OCI-LY7 (cell line): ENCODE measurements around the gene QSER1. TPM values are rescaled to one million over a fixed set of nuclear protein-coding genes. Genes with fewer than 3 reads are reported as not detected.

Experiments used
- BruUV-seq: library from RNA; stranded (reverse); fragments of 400-500 nt; replicated peaks from 2 replicates; lab custom pipeline; 2021; lab: Mats Ljungman, UMichigan
- CTCF ChIA-PET: fragments of 300-600 bp; sonication (Branson Sonifier 250); formaldehyde crosslinking; loops from one replicate; lab custom pipeline; 2022; ENCODE audit warnings: antibody characterized with exemption; ENCODE audit not compliant: unreplicated experiment; lab: Charles Lee
- POLR2A ChIA-PET: fragments of 300-600 bp; sonication (Branson Sonifier 250); formaldehyde crosslinking; loops from one replicate; lab custom pipeline; 2022; ENCODE audit warnings: antibody characterized with exemption; lab: Charles Lee
- DNase-seq: peaks from one replicate; pipeline ENCODE4 v3.0.0-alpha.2; 2015; ENCODE audit warnings: low spot score
- H2AFZ ChIP-seq: fragments of 200-600 bp; sonication (generic), shearing (Covaris generic); 2 replicates; pipeline ENCODE4 v1.6.1; 2014; ENCODE audit warnings: mild to moderate bottlenecking, antibody characterized with exemption, low read length, moderate library complexity
- H3K27ac ChIP-seq: fragments of 200-600 bp; sonication (generic); 2 replicates; pipeline ENCODE4 v1.5.1; 2014; ENCODE audit warnings: mixed run types, low read depth, mild to moderate bottlenecking, moderate library complexity, low read length, inconsistent platforms; ENCODE audit not compliant: poor library complexity, severe bottlenecking
- H3K36me3 ChIP-seq: fragments of 200-600 bp; sonication (generic); 2 replicates; pipeline ENCODE4 v1.6.1; 2014; ENCODE audit warnings: mild to moderate bottlenecking, antibody characterized with exemption, low read length, moderate library complexity, mixed read lengths; ENCODE audit not compliant: insufficient read depth
- H3K4me1 ChIP-seq: fragments of 200-600 bp; sonication (generic); 2 replicates; pipeline ENCODE4 v1.5.1; 2014; ENCODE audit warnings: mild to moderate bottlenecking, low read length; ENCODE audit not compliant: insufficient read depth, poor library complexity, severe bottlenecking
- H3K4me2 ChIP-seq: fragments of 200-600 bp; sonication (generic); 2 replicates; pipeline ENCODE4 v1.6.1; 2014; ENCODE audit warnings: mild to moderate bottlenecking, low read length
- H3K4me3 ChIP-seq: fragments of 200-600 bp; sonication (generic); 2 replicates; pipeline ENCODE4 v1.5.1; 2014; ENCODE audit warnings: mild to moderate bottlenecking, low read depth, low read length; ENCODE audit not compliant: poor library complexity, severe bottlenecking
- H3K79me2 ChIP-seq: fragments of 200-600 bp; sonication (generic); 2 replicates; pipeline ENCODE4 v1.6.1; 2016; ENCODE audit warnings: low read depth, mild to moderate bottlenecking, low read length, moderate library complexity, mixed read lengths; ENCODE audit not compliant: insufficient read depth
- H3K9me2 ChIP-seq: fragments of 200-600 bp; sonication (generic); 2 replicates; pipeline ENCODE4 v1.6.1; 2016; ENCODE audit warnings: mild to moderate bottlenecking, low read length, mixed read lengths; ENCODE audit not compliant: insufficient read depth
- H3K9me3 ChIP-seq: fragments of 200-600 bp; sonication (generic); 2 replicates; pipeline ENCODE4 v1.6.1; 2014; ENCODE audit warnings: mild to moderate bottlenecking, mixed run types, low read length, mixed read lengths
- H4K20me1 ChIP-seq: fragments of 200-600 bp; sonication (generic); 2 replicates; pipeline ENCODE4 v1.6.1; 2014; ENCODE audit warnings: mild to moderate bottlenecking, antibody characterized with exemption, low read length, moderate library complexity, mixed read lengths; ENCODE audit not compliant: insufficient read depth
- CTCF ChIP-seq: fragments of 200-600 bp; sonication (generic); conservative IDR thresholded peaks from 2 replicates; pipeline ENCODE4 v1.5.1; 2014; ENCODE audit warnings: mild to moderate bottlenecking, antibody characterized with exemption, low read length, moderate library complexity, mixed read lengths
- EZH2phosphoT487 ChIP-seq: fragments of 200-600 bp; sonication (generic); IDR thresholded peaks from 2 replicates; pipeline ENCODE4 v1.6.1; 2018; ENCODE audit warnings: low read depth, borderline replicate concordance, mild to moderate bottlenecking, mixed run types, antibody characterized with exemption, low read length, moderate library complexity, mixed read lengths
- intact Hi-C: fragments of 100-400 bp; cut with micrococcal nuclease; formaldehyde crosslinking; loops from one replicate; pipeline ENCODE4 v1.10.0; 2022; ENCODE audit not compliant: unreplicated experiment
- total RNA-seq, 2 experiments: library from RNA; depleted of rRNA in 1 of 2; stranded (reverse); fragments of >200 nt in 1 of 2; shearing (Covaris generic) in 1 of 2; gene quantifications; 2 replicates each; pipeline ENCODE4 v1.2.3, GENCODE V29; 2014 to 2022

Gene QSER1
- total RNA-seq, 2 experiments from 2014 or later, result 30.6 to 46.3 TPM

- Histone ChIP-seq H3K79me2 (peaks cover 63% of the 10 kb centered on the region), H2AFZ (no peak overlapping the region), H3K27ac (peak overlapping the region; percentile 82), H3K9me3 (no peaks in the 10 kb centered on the region), H3K36me3 (peaks cover 48% of the 10 kb centered on the region), H3K4me1 (peaks cover 26% of the 10 kb centered on the region), H4K20me1 (peaks cover 34% of the 10 kb centered on the region), H3K4me3 (peak overlapping the region; percentile 86), H3K4me2 (peak overlapping the region; percentile 100), H3K9me2 (no peaks in the 10 kb centered on the region)
- intact Hi-C loops, result loop anchor here (10.0 kb wide), 3 partner anchors 140 to 1160 kb away; partner anchors contain the start of genes CAPRIN1, EIF3M and TCP11L1
- BruUV-seq, result no TSS peak
- TF ChIP-seq EZH2phosphoT487, result no peak
- no peak for TF ChIP-seq CTCF
- DNase-seq, result no peak
- ChIA-PET POLR2A (interaction anchor here (0.6 to 2.3 kb wide), 13 partner anchors 8 to 174 kb away, joined by 3 to 12 read pairs (median 4); partner anchors contain the start of gene TCP11L1), CTCF (interaction anchor here (1.1 kb wide), 1 partner anchor 11 kb away, joined by 3 read pairs; no protein-coding TSS in a partner anchor)
Observed at GRCh38 chr11:32894921-32895320, 2.3 kb downstream of the QSER1 start.

- intact Hi-C loops, result loop anchor here (10.0 kb wide), 3 partner anchors 139 to 1159 kb away; partner anchors contain the start of genes CAPRIN1, EIF3M and TCP11L1
- H4K20me1 ChIP-seq, result peaks cover 35% of the 10 kb centered on the region
Observed at GRCh38 chr11:32895471-32895870, 2.9 kb downstream of the QSER1 start.

More at GRCh38 chr11:32895471-32895870, 2.9 kb downstream of the QSER1 start:
- ChIA-PET POLR2A (interaction anchor here (0.6 to 2.3 kb wide), 11 partner anchors 9 to 174 kb away, joined by 3 to 12 read pairs (median 4); partner anchors contain the start of gene TCP11L1), CTCF (no interaction called here)
- H3K79me2 ChIP-seq, result peaks cover 68% of the 10 kb centered on the region
- peaks cover 26% of the 10 kb centered on the region for H3K4me1 ChIP-seq
- TF ChIP-seq EZH2phosphoT487 (no peak), CTCF (no peak)
- peak overlapping the region; percentile 100 for H3K4me2 ChIP-seq
- H3K36me3 ChIP-seq, result peaks cover 50% of the 10 kb centered on the region
- BruUV-seq, result no TSS peak
- H2AFZ ChIP-seq, result no peak overlapping the region
- no peak overlapping the region for H3K27ac ChIP-seq
- DNase-seq, result no peak
- no peaks in the 10 kb centered on the region for H3K9me3 ChIP-seq
- H3K4me3 ChIP-seq, result peak overlapping the region; percentile 86
- H3K9me2 ChIP-seq, result no peaks in the 10 kb centered on the region
